DND-41 (cell line): ENCODE results near the gene VWC2.

Experiments used
- EZH2 ChIP-seq: IDR thresholded peaks from 3 replicates; pipeline ENCODE4 v1.6.1; 2012; ENCODE audit warnings: borderline replicate concordance, low read depth, mild to moderate bottlenecking, moderate library complexity, low read length, inconsistent platforms; ENCODE audit not compliant: severe bottlenecking
- TF ChIP-seq, protein P1 (sequence below): IDR thresholded peaks from 2 replicates; pipeline ENCODE4 v1.5.1; 2012; ENCODE audit warnings: borderline replicate concordance, low read length, moderate library complexity, mild to moderate bottlenecking; ENCODE audit not compliant: poor library complexity, severe bottlenecking; ENCODE audit errors: extremely low read depth

DNA sequence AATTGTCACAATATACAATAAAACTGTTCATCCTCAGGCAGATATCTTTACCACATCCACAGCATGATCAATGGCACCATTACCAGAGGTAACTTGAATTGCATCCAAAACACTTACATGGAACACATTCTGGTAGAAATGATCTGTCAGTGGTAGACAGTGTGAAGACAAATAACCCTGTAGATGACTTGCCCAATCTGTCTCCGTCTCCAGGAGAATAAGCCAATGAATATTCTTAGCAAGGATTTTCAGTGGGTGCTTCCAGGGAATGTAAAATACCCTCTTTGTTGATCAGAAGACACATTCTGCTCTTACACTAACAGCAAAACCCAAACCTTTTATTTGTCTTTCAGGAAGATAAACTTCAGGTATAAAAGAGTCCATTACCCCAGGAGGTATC is 43.8 kb downstream of the VWC2 start:
- TF ChIP-seq, protein P1, sequence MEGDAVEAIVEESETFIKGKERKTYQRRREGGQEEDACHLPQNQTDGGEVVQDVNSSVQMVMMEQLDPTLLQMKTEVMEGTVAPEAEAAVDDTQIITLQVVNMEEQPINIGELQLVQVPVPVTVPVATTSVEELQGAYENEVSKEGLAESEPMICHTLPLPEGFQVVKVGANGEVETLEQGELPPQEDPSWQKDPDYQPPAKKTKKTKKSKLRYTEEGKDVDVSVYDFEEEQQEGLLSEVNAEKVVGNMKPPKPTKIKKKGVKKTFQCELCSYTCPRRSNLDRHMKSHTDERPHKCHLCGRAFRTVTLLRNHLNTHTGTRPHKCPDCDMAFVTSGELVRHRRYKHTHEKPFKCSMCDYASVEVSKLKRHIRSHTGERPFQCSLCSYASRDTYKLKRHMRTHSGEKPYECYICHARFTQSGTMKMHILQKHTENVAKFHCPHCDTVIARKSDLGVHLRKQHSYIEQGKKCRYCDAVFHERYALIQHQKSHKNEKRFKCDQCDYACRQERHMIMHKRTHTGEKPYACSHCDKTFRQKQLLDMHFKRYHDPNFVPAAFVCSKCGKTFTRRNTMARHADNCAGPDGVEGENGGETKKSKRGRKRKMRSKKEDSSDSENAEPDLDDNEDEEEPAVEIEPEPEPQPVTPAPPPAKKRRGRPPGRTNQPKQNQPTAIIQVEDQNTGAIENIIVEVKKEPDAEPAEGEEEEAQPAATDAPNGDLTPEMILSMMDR, result no peak
- TF ChIP-seq EZH2, result no peak
